ENCODE results near the gene TOX2.

The TOX2 gene

DNA sequence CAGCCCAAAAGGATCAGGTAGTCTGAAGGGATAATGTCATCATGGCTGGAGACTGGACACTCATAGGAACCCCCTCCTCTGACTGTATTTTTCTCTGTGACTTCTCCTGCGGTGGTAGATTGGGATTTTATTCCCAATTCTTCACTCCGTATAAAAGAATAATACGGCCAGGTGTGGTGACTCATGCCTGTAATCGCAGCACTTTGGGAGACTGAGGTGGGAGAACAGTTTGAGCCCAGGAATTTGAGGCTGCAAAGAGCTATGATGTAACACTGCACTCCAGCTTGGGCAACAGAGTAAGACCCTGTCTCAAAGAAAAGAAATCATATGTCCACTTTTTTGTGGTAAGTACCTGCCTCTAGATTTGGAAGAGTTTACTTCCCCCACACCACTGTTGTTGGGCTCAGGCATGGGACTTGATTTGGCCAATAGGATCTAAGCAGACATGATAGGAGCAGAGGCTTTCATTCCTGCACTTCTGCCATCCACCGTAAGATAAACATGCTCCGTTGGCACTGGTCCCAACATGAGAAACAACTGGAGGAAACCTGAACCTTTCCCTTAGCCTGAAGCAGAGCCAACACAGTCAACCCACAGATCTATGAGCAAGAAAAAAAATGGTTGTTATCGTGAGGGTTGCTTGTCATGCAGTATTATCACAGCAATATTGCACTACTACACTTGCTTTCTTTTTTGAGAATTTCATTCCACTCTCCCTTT, 190.3 kb downstream of the TOX2 start (continued):
- TF ChIP-seq, protein P1, sequence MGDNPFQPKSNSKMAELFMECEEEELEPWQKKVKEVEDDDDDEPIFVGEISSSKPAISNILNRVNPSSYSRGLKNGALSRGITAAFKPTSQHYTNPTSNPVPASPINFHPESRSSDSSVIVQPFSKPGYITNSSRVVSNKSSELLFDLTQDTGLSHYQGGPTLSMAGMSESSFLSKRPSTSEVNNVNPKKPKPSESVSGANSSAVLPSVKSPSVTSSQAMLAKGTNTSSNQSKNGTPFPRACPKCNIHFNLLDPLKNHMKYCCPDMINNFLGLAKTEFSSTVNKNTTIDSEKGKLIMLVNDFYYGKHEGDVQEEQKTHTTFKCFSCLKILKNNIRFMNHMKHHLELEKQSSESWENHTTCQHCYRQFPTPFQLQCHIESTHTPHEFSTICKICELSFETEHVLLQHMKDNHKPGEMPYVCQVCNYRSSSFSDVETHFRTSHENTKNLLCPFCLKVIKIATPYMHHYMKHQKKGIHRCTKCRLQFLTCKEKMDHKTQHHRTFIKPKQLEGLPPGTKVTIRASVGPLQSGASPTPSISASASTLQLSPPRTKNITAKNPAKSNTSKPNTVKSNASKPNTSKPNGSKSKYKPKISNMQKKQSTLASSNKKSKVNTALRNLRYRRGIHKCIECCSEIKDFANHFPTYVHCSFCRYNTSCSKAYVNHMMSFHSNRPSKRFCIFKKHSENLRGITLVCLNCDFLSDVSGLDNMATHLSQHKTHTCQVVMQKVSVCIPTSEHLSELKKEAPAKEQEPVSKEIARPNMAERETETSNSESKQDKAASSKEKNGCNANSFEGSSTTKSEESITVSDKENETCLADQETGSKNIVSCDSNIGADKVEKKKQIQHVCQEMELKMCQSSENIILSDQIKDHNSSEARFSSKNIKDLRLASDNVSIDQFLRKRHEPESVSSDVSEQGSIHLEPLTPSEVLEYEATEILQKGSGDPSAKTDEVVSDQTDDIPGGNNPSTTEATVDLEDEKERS (tag by site-specific recombination; IDR thresholded peaks at IDR 0.05) = no peak
- TF ChIP-seq ZNF335 (tag by site-specific recombination; conservative IDR thresholded peaks at IDR 0.05) = peak; percentile 20; the same call in 1 of the 2 replicates
- no peak for TF ChIP-seq KLF9 (tag by site-specific recombination; IDR thresholded peaks at IDR 0.05; ENCODE audit: low read depth)
- TF ChIP-seq, protein P2, sequence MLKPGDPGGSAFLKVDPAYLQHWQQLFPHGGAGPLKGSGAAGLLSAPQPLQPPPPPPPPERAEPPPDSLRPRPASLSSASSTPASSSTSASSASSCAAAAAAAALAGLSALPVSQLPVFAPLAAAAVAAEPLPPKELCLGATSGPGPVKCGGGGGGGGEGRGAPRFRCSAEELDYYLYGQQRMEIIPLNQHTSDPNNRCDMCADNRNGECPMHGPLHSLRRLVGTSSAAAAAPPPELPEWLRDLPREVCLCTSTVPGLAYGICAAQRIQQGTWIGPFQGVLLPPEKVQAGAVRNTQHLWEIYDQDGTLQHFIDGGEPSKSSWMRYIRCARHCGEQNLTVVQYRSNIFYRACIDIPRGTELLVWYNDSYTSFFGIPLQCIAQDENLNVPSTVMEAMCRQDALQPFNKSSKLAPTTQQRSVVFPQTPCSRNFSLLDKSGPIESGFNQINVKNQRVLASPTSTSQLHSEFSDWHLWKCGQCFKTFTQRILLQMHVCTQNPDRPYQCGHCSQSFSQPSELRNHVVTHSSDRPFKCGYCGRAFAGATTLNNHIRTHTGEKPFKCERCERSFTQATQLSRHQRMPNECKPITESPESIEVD (tag by site-specific recombination; IDR thresholded peaks at IDR 0.05) = no peak
- TF ChIP-seq KLF8 (tag by site-specific recombination; IDR thresholded peaks at IDR 0.05) = 0 out of 2 replicates have a peak, but pooled peaks have one; percentile 25
- TF ChIP-seq, protein P3, sequence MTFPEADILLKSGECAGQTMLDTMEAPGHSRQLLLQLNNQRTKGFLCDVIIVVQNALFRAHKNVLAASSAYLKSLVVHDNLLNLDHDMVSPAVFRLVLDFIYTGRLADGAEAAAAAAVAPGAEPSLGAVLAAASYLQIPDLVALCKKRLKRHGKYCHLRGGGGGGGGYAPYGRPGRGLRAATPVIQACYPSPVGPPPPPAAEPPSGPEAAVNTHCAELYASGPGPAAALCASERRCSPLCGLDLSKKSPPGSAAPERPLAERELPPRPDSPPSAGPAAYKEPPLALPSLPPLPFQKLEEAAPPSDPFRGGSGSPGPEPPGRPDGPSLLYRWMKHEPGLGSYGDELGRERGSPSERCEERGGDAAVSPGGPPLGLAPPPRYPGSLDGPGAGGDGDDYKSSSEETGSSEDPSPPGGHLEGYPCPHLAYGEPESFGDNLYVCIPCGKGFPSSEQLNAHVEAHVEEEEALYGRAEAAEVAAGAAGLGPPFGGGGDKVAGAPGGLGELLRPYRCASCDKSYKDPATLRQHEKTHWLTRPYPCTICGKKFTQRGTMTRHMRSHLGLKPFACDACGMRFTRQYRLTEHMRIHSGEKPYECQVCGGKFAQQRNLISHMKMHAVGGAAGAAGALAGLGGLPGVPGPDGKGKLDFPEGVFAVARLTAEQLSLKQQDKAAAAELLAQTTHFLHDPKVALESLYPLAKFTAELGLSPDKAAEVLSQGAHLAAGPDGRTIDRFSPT (tag by site-specific recombination; IDR thresholded peaks at IDR 0.05) = no peak
- TF ChIP-seq ZNF416 (tag by site-specific recombination; IDR thresholded peaks at IDR 0.05) = no peak
- TF ChIP-seq, protein P4, sequence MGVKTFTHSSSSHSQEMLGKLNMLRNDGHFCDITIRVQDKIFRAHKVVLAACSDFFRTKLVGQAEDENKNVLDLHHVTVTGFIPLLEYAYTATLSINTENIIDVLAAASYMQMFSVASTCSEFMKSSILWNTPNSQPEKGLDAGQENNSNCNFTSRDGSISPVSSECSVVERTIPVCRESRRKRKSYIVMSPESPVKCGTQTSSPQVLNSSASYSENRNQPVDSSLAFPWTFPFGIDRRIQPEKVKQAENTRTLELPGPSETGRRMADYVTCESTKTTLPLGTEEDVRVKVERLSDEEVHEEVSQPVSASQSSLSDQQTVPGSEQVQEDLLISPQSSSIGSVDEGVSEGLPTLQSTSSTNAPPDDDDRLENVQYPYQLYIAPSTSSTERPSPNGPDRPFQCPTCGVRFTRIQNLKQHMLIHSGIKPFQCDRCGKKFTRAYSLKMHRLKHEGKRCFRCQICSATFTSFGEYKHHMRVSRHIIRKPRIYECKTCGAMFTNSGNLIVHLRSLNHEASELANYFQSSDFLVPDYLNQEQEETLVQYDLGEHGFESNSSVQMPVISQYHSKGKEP (tag by site-specific recombination; IDR thresholded peaks at IDR 0.05) = no peak
- TF ChIP-seq, protein P5, sequence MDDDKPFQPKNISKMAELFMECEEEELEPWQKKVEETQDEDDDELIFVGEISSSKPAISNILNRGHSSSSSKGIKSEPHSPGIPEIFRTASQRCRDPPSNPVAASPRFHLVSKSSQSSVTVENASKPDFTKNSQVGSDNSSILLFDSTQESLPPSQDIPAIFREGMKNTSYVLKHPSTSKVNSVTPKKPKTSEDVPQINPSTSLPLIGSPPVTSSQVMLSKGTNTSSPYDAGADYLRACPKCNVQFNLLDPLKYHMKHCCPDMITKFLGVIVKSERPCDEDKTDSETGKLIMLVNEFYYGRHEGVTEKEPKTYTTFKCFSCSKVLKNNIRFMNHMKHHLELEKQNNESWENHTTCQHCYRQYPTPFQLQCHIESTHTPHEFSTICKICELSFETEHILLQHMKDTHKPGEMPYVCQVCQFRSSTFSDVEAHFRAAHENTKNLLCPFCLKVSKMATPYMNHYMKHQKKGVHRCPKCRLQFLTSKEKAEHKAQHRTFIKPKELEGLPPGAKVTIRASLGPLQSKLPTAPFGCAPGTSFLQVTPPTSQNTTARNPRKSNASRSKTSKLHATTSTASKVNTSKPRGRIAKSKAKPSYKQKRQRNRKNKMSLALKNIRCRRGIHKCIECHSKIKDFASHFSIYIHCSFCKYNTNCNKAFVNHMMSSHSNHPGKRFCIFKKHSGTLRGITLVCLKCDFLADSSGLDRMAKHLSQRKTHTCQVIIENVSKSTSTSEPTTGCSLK (tag by site-specific recombination; IDR thresholded peaks at IDR 0.05) = no peak
- no peak for TF ChIP-seq ZNF19 (tag by site-specific recombination; IDR thresholded peaks at IDR 0.05; ENCODE audit: low read depth)
- TF ChIP-seq, protein P6, sequence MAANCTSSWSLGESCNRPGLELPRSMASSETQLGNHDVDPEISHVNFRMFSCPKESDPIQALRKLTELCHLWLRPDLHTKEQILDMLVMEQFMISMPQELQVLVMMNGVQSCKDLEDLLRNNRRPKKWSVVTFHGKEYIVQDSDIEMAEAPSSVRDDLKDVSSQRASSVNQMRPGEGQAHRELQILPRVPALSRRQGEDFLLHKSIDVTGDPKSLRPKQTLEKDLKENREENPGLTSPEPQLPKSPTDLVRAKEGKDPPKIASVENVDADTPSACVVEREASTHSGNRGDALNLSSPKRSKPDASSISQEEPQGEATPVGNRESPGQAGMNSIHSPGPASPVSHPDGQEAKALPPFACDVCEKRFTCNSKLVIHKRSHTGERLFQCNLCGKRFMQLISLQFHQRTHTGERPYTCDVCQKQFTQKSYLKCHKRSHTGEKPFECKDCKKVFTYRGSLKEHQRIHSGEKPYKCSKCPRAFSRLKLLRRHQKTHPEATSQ (tag by site-specific recombination; IDR thresholded peaks at IDR 0.05) = no peak
- TF ChIP-seq, protein P7, sequence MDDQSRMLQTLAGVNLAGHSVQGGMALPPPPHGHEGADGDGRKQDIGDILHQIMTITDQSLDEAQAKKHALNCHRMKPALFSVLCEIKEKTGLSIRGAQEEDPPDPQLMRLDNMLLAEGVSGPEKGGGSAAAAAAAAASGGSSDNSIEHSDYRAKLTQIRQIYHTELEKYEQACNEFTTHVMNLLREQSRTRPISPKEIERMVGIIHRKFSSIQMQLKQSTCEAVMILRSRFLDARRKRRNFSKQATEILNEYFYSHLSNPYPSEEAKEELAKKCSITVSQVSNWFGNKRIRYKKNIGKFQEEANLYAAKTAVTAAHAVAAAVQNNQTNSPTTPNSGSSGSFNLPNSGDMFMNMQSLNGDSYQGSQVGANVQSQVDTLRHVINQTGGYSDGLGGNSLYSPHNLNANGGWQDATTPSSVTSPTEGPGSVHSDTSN (CRISPR knock-in tag; IDR thresholded peaks at IDR 0.05) = no peak
- no peak for TF ChIP-seq ZNF514 (tag by site-specific recombination; IDR thresholded peaks at IDR 0.05)
- 0 out of 2 replicates have a peak, but pooled peaks have one; percentile 41 for TF ChIP-seq SP7 (tag by site-specific recombination; IDR thresholded peaks at IDR 0.05)

Data from HEK293 (cell line).